Measurements from ENCODE around the gene NUP88. TPM values are rescaled to one million over a fixed set of nuclear protein-coding genes. Genes with fewer than 3 reads are reported as not detected.
A peak's percentile ranks its signal among the peaks of the same experiment; 100 is the strongest.

Gene NUP88
- total RNA-seq, 1 experiment from 2014 or later = 103 TPM

DNA sequence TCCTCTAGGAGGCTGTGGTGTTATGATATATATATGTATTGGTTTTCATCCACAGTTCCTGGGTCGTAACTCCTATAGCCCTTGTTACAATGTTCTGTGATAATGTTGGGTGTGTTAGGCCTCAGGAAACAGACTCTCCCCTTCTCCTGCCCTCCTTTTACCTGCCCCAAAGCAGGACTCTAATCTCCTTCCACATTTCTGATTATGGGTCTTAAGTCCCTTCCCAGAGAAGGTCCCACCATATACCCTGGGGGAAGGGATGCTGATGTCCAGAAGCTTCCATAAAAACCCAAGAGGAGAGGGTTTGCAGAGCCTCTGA lies 19.9 kb upstream of the NUP88 start:
- Histone ChIP-seq H3K4me3 (ENCODE audit: low read length) (peak overlapping the region; percentile 43; the same call in 1 of the 2 replicates), H3K27me3 (ENCODE audit: low read length) (no peaks in the 10 kb centered on the region), H3F3A (ENCODE audit: low read length, unreplicated experiment) (no peaks in the 10 kb centered on the region), H3K9me2 (replicated peaks; ENCODE audit: low read length) (no peaks in the 10 kb centered on the region), H3K4me1 (ENCODE audit: insufficient read depth, low read length) (peaks cover 20% of the 10 kb centered on the region), H3K27ac (ENCODE audit: low read length) (no peak overlapping the region), H3K4me2 (ENCODE audit: low read length) (peak overlapping the region; percentile 77), H3K79me2 (ENCODE audit: low read length) (peaks cover 42% of the 10 kb centered on the region), H4K20me1 (ENCODE audit: low read length) (peaks cover 5% of the 10 kb centered on the region; the same call in 1 of the 2 replicates), H3K9me3 (ENCODE audit: low read length) (no peaks in the 10 kb centered on the region), H3K36me3 (ENCODE audit: low read depth, low read length) (peaks cover 26% of the 10 kb centered on the region), H3K9ac (ENCODE audit: low read length) (peak overlapping the region; percentile 98; the same call in 1 of the 2 replicates), H2AFZ (ENCODE audit: low read length) (0 out of 2 replicates have a peak overlapping the region, but pooled peaks have one; percentile 57)
- ChIA-PET POLR2A (ENCODE audit: unreplicated experiment) (interaction anchor here (0.6 to 1.5 kb wide), 2 partner anchors 20 to 22 kb away, joined by 3 to 4 read pairs; partner anchors contain the start of genes NUP88 and RPAIN), CTCF (interaction anchor here (0.6 to 1.7 kb wide), 10 partner anchors 15 to 1066 kb away, joined by 3 to 10 read pairs (median 4); partner anchors contain the start of genes DERL2, DHX33, NUP88 and RPAIN)
- ATAC-seq = no peak
- no peak for TF ChIP-seq EZH2phosphoT487 (IDR thresholded peaks at IDR 0.05; ENCODE audit: borderline replicate concordance, low read length)
- TF ChIP-seq, protein P1, sequence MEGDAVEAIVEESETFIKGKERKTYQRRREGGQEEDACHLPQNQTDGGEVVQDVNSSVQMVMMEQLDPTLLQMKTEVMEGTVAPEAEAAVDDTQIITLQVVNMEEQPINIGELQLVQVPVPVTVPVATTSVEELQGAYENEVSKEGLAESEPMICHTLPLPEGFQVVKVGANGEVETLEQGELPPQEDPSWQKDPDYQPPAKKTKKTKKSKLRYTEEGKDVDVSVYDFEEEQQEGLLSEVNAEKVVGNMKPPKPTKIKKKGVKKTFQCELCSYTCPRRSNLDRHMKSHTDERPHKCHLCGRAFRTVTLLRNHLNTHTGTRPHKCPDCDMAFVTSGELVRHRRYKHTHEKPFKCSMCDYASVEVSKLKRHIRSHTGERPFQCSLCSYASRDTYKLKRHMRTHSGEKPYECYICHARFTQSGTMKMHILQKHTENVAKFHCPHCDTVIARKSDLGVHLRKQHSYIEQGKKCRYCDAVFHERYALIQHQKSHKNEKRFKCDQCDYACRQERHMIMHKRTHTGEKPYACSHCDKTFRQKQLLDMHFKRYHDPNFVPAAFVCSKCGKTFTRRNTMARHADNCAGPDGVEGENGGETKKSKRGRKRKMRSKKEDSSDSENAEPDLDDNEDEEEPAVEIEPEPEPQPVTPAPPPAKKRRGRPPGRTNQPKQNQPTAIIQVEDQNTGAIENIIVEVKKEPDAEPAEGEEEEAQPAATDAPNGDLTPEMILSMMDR (conservative IDR thresholded peaks at IDR 0.05; ENCODE audit: low read depth, low read length) = 0 out of 2 replicates have a peak, but pooled peaks have one; percentile 16
- no peak for DNase-seq
- intact Hi-C loops (cut with micrococcal nuclease) = loop anchor here (1.0 kb wide), 1 partner anchor 17 kb away; no protein-coding TSS in a partner anchor
- BruUV-seq (replicated peaks) = no TSS peak

DNA sequence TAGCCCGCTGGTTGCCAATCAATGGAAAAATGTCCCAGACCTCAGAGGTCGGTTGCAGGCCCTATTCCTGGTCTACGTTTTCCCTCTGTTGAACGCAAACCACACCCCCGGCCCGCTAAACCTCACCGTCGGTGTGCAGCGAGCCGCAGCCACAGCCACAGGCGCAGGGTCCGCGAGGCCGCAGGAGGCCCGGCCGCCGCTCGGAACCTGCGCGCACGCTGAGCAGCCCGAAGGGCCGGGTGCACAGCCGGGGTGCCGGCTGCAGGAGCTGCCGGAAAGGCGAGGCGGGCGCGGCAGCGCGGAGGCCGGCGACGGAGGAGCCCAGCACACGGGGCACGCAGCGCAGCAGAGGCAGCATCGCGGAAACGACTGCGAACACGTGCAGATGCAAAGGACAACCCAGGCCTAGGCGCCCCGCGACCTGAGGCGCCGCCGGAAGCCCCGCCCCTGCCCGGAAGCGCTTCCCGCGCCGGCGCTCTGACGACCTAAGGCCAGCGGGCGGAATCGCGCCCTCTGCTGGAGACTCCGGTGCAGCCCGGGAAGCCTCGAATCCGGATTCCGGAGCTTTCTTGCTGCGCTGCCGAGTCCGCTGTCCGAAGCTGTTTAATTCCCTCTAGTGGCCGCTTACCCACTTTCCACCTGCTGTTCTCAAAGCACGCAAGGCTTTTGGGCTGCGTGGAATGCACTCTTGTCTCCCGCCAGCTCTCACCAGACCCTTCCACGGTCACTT lies 19.4 kb upstream of the NUP88 start, which contains the start of gene C1QBP:
Gene C1QBP (minus strand): TSS at position 440 of the 730 bp plus-strand sequence. CDS start 82 bp downstream, at position 358.
- Histone ChIP-seq H3F3A (ENCODE audit: low read length, unreplicated experiment) (no peaks in the 10 kb centered on the region), H3K9me2 (replicated peaks; ENCODE audit: low read length) (no peaks in the 10 kb centered on the region), H3K4me2 (ENCODE audit: low read length) (peak within 1 kb of the TSS; percentile 96), H3K9ac (ENCODE audit: low read length) (peak within 1 kb of the TSS; percentile 98), H3K79me2 (ENCODE audit: low read length) (peaks cover 42% of the 10 kb centered on the region), H4K20me1 (ENCODE audit: low read length) (peaks cover 5% of the 10 kb centered on the region; the same call in 1 of the 2 replicates), H3K27ac (ENCODE audit: low read length) (peak within 1 kb of the TSS; percentile 62), H3K4me1 (ENCODE audit: insufficient read depth, low read length) (peaks cover 20% of the 10 kb centered on the region), H3K9me3 (ENCODE audit: low read length) (no peaks in the 10 kb centered on the region), H2AFZ (ENCODE audit: low read length) (peak within 1 kb of the TSS; percentile 94), H3K36me3 (ENCODE audit: low read depth, low read length) (peaks cover 28% of the 10 kb centered on the region), H3K27me3 (ENCODE audit: low read length) (no peaks in the 10 kb centered on the region), H3K4me3 (ENCODE audit: low read length) (peak within 1 kb of the TSS; percentile 99)
- intact Hi-C loops (cut with micrococcal nuclease) = loop anchor here (1.0 kb wide), 1 partner anchor 17 kb away; no protein-coding TSS in a partner anchor
- ChIA-PET POLR2A (ENCODE audit: unreplicated experiment) (interaction anchor here (0.6 to 1.5 kb wide), 3 partner anchors 19 to 39 kb away, joined by 3 to 5 read pairs (median 4); partner anchors contain the start of genes NUP88 and RPAIN), CTCF (interaction anchor here (0.5 to 1.7 kb wide), 12 partner anchors 15 to 1067 kb away, joined by 3 to 10 read pairs (median 4); partner anchors contain the start of genes DERL2, DHX33, NUP88 and RPAIN)
- no TSS peak for BruUV-seq (replicated peaks)
- DNase-seq (peak; percentile 94), ATAC-seq (peak; percentile 86)
- TF ChIP-seq, protein P1 (conservative IDR thresholded peaks at IDR 0.05; ENCODE audit: low read depth, low read length) = peak; percentile 85
- TF ChIP-seq EZH2phosphoT487 (IDR thresholded peaks at IDR 0.05; ENCODE audit: borderline replicate concordance, low read length) = no peak
